Loucy (cell line): ENCODE results near the gene CENPP.
A peak's percentile ranks its signal among the peaks of the same experiment; 100 is the strongest.

Source experiments
- H2AFZ ChIP-seq: fragments of 200-600 bp; sonication (generic); 2 replicates; pipeline ENCODE4 v1.6.0; 2016; ENCODE audit warnings: antibody characterized with exemption, mild to moderate bottlenecking, low read length, moderate library complexity
- H3F3A ChIP-seq: fragments of 200-600 bp; 2 replicates; pipeline ENCODE4 v1.6.0; 2016; ENCODE audit warnings: antibody characterized with exemption, low read depth, mild to moderate bottlenecking
- H3K27me3 ChIP-seq: fragments of 200-600 bp; sonication (generic); 2 replicates; pipeline ENCODE4 v1.6.1; 2014; ENCODE audit warnings: low read length, mild to moderate bottlenecking; ENCODE audit not compliant: insufficient read depth, poor library complexity, severe bottlenecking
- H3K36me3 ChIP-seq: fragments of 200-600 bp; sonication (generic); 2 replicates; pipeline ENCODE4 v1.6.1; 2016; ENCODE audit warnings: low read length; ENCODE audit not compliant: insufficient read depth
- H3K4me1 ChIP-seq: fragments of 200-600 bp; sonication (generic); 2 replicates; pipeline ENCODE4 v1.5.1; 2014; ENCODE audit warnings: low read length, mild to moderate bottlenecking; ENCODE audit not compliant: insufficient read depth, poor library complexity, severe bottlenecking
- H3K4me2 ChIP-seq: fragments of 200-600 bp; sonication (generic); 2 replicates; pipeline ENCODE4 v1.6.0; 2014; ENCODE audit warnings: antibody characterized with exemption, low read length, low read depth, mild to moderate bottlenecking; ENCODE audit not compliant: poor library complexity, severe bottlenecking
- H3K4me3 ChIP-seq: fragments of 200-600 bp; sonication (generic); 2 replicates; pipeline ENCODE4 v1.5.1; 2014; ENCODE audit warnings: low read length, mild to moderate bottlenecking, mixed read lengths; ENCODE audit not compliant: poor library complexity, severe bottlenecking
- H3K79me2 ChIP-seq: fragments of 200-600 bp; sonication (generic); 2 replicates; pipeline ENCODE4 v1.6.1; 2014; ENCODE audit warnings: low read length; ENCODE audit not compliant: insufficient read depth
- H3K9ac ChIP-seq: fragments of 200-600 bp; sonication (generic); 2 replicates; pipeline ENCODE4 v1.6.0; 2014; ENCODE audit warnings: mild to moderate bottlenecking, low read depth, low read length, moderate library complexity; ENCODE audit not compliant: poor library complexity, severe bottlenecking
- H3K9me2 ChIP-seq: fragments of 200-600 bp; sonication (generic); replicated peaks from 2 replicates; pipeline ENCODE4 v1.6.1; 2016; ENCODE audit warnings: low read depth, low read length, mixed read lengths
- H3K9me3 ChIP-seq: fragments of 200-600 bp; sonication (generic); 2 replicates; pipeline ENCODE4 v1.6.1; 2014; ENCODE audit warnings: mild to moderate bottlenecking, antibody characterized with exemption, low read length, low read depth; ENCODE audit not compliant: insufficient read depth
- H4K20me1 ChIP-seq: fragments of 200-600 bp; sonication (generic); 2 replicates; pipeline ENCODE4 v1.6.0; 2014; ENCODE audit warnings: antibody characterized with exemption, low read length, mild to moderate bottlenecking; ENCODE audit not compliant: insufficient read depth, poor library complexity, severe bottlenecking
- CTCF ChIP-seq: fragments of 200-600 bp; sonication (generic); conservative IDR thresholded peaks from 2 replicates; pipeline ENCODE4 v1.5.1; 2014; ENCODE audit warnings: mild to moderate bottlenecking, antibody characterized with exemption, low read length
- EZH2phosphoT487 ChIP-seq: fragments of 200-600 bp; IDR thresholded peaks from 2 replicates; pipeline ENCODE4 v1.6.1; 2018; ENCODE audit warnings: antibody characterized with exemption, mild to moderate bottlenecking, moderate library complexity, borderline replicate concordance

CENPP gene

GRCh38 chr9:92444841-92445240, 119.1 kb downstream of the CENPP start:
- Histone ChIP-seq H4K20me1 (no peaks in the 10 kb centered on the region), H3K9me2 (no peaks in the 10 kb centered on the region), H3K4me1 (no peaks in the 10 kb centered on the region), H3K27me3 (no peaks in the 10 kb centered on the region), H3K9me3 (no peaks in the 10 kb centered on the region), H2AFZ (no peak overlapping the region), H3K9ac (no peak overlapping the region), H3K79me2 (no peaks in the 10 kb centered on the region), H3K4me2 (no peak overlapping the region), H3F3A (no peaks in the 10 kb centered on the region), H3K36me3 (no peaks in the 10 kb centered on the region), H3K4me3 (no peak overlapping the region)
- TF ChIP-seq EZH2phosphoT487 (no peak), CTCF (no peak)

GRCh38 chr9:92446536-92446935, 120.8 kb downstream of the CENPP start:
- H3K9ac ChIP-seq: no peak overlapping the region
- TF ChIP-seq CTCF: no peak
- no peak for TF ChIP-seq EZH2phosphoT487
- no peak overlapping the region for H2AFZ ChIP-seq
- H3K36me3 ChIP-seq: no peaks in the 10 kb centered on the region
- no peaks in the 10 kb centered on the region for H3F3A ChIP-seq
- H3K4me2 ChIP-seq: no peak overlapping the region
- H3K9me3 ChIP-seq: no peaks in the 10 kb centered on the region
- H3K27me3 ChIP-seq: no peaks in the 10 kb centered on the region
- no peak overlapping the region for H3K4me3 ChIP-seq
- H3K9me2 ChIP-seq: no peaks in the 10 kb centered on the region
- no peaks in the 10 kb centered on the region for H3K4me1 ChIP-seq
- no peaks in the 10 kb centered on the region for H3K79me2 ChIP-seq
- no peaks in the 10 kb centered on the region for H4K20me1 ChIP-seq

- no peaks in the 10 kb centered on the region for H3K9me3 ChIP-seq
- H3K9me2 ChIP-seq: no peaks in the 10 kb centered on the region
- H3K79me2 ChIP-seq: no peaks in the 10 kb centered on the region
- no peak overlapping the region for H3K4me2 ChIP-seq
- no peaks in the 10 kb centered on the region for H3K36me3 ChIP-seq
- no peak overlapping the region for H3K4me3 ChIP-seq
- H3K9ac ChIP-seq: no peak overlapping the region
- no peaks in the 10 kb centered on the region for H3K27me3 ChIP-seq
- H3F3A ChIP-seq: no peaks in the 10 kb centered on the region
- H3K4me1 ChIP-seq: no peaks in the 10 kb centered on the region
- TF ChIP-seq EZH2phosphoT487 (no peak), CTCF (peak; percentile 57)
- no peak overlapping the region for H2AFZ ChIP-seq
- H4K20me1 ChIP-seq: no peaks in the 10 kb centered on the region
Measured at GRCh38 chr9:92455217-92455616, 129.5 kb downstream of the CENPP start.
